Activated B cell treated with CpG ODN at 0.5 μM for 24 hours (primary cell): ENCODE data around the gene SLF1. TPM values are rescaled to one million over a fixed set of nuclear protein-coding genes. Genes with fewer than 3 reads are reported as not detected.

Source experiments
- ATAC-seq: fragments of 200-7000 bp; cut with Tn5 transposase; one replicate; pipeline ENCODE4 v1.10.0; 2021; ENCODE audit warnings: low read depth, mild to moderate bottlenecking, moderate library complexity
- CTCF ChIA-PET: fragments of 350-600 bp; sonication (Branson Sonifier 250); formaldehyde crosslinking; loops from one replicate; lab custom pipeline; 2021; ENCODE audit warnings: antibody characterized with exemption; lab: Charles Lee
- POLR2A ChIA-PET: fragments of 350-600 bp; sonication (Branson Sonifier 250); formaldehyde crosslinking; loops from one replicate; lab custom pipeline; 2021; ENCODE audit warnings: antibody characterized with exemption; lab: Charles Lee
- DNase-seq: peaks from one replicate; pipeline ENCODE4 v3.0.0; 2022
- H3K27ac Mint-ChIP-seq: one replicate; pipeline ENCODE4 v1.8.0; 2020; ENCODE audit warnings: mixed read lengths
- H3K27me3 Mint-ChIP-seq: one replicate; pipeline ENCODE4 v1.8.0; 2021; ENCODE audit warnings: mixed read lengths
- H3K36me3 Mint-ChIP-seq: one replicate; pipeline ENCODE4 v1.8.0; 2021; ENCODE audit warnings: low read depth, mixed read lengths
- H3K4me1 Mint-ChIP-seq: one replicate; pipeline ENCODE4 v1.8.0; 2021; ENCODE audit warnings: mixed read lengths
- H3K4me3 Mint-ChIP-seq: one replicate; pipeline ENCODE4 v1.8.0; 2020; ENCODE audit warnings: mild to moderate bottlenecking, mixed read lengths
- H3K9me3 Mint-ChIP-seq: one replicate; pipeline ENCODE4 v1.8.0; 2020; ENCODE audit warnings: mixed read lengths
- CTCF ChIP-seq: fragments of 200-600 bp; IDR thresholded peaks from one replicate; pipeline ENCODE4 v1.8.0; 2022; ENCODE audit warnings: antibody characterized with exemption, mild to moderate bottlenecking
- intact Hi-C: fragments of 100-400 bp; cut with micrococcal nuclease; formaldehyde crosslinking; loops from one replicate; pipeline ENCODE4 v1.15.1; 2024
- total RNA-seq: library from RNA; stranded (reverse); gene quantifications from 2 replicates; pipeline ENCODE4 v1.2.3, GENCODE V29; 2022

The SLF1 gene
- total RNA-seq, 1 donor from 2014 or later: 12.0 TPM

GRCh38 chr5:94702729-94703128 is 84.3 kb downstream of the SLF1 start:
- Mint-ChIP-seq H3K27ac (no peak overlapping the region), H3K36me3 (peaks cover 7% of the 10 kb centered on the region), H3K4me3 (no peak overlapping the region), H3K4me1 (peaks cover 10% of the 10 kb centered on the region), H3K9me3 (no peaks in the 10 kb centered on the region), H3K27me3 (no peaks in the 10 kb centered on the region)
- no peak for DNase-seq
- intact Hi-C loops: no loop called here
- ATAC-seq: no peak
- TF ChIP-seq CTCF: no peak
- ChIA-PET CTCF (no interaction called here), POLR2A (no interaction called here)

- no peak overlapping the region for H3K4me3 Mint-ChIP-seq
- no peaks in the 10 kb centered on the region for H3K27me3 Mint-ChIP-seq
- DNase-seq: no peak
- H3K36me3 Mint-ChIP-seq: peaks cover 14% of the 10 kb centered on the region
- H3K27ac Mint-ChIP-seq: no peak overlapping the region
- no peaks in the 10 kb centered on the region for H3K9me3 Mint-ChIP-seq
- intact Hi-C loops: no loop called here
- H3K4me1 Mint-ChIP-seq: peaks cover 10% of the 10 kb centered on the region
- POLR2A ChIA-PET: no interaction called here
- CTCF ChIA-PET: no interaction called here
- TF ChIP-seq CTCF: no peak
- no peak for ATAC-seq
These were observed 87.0 kb downstream of the SLF1 start for GRCh38 chr5:94705427-94705826.

GRCh38 chr5:94707359-94707758 is 88.9 kb downstream of the SLF1 start:
- intact Hi-C loops: no loop called here
- Mint-ChIP-seq H3K4me3 (no peak overlapping the region), H3K36me3 (peaks cover 17% of the 10 kb centered on the region), H3K4me1 (peaks cover 7% of the 10 kb centered on the region), H3K27me3 (no peaks in the 10 kb centered on the region), H3K9me3 (no peaks in the 10 kb centered on the region), H3K27ac (no peak overlapping the region)
- ChIA-PET CTCF (no interaction called here), POLR2A (no interaction called here)
- ATAC-seq (no peak), DNase-seq (no peak)
- TF ChIP-seq CTCF: no peak

- Mint-ChIP-seq H3K27ac (no peak overlapping the region), H3K9me3 (no peaks in the 10 kb centered on the region), H3K36me3 (peaks cover 27% of the 10 kb centered on the region), H3K4me3 (no peak overlapping the region), H3K4me1 (no peaks in the 10 kb centered on the region), H3K27me3 (no peaks in the 10 kb centered on the region)
- TF ChIP-seq CTCF: no peak
- POLR2A ChIA-PET: no interaction called here
- ATAC-seq: no peak
- intact Hi-C loops: no loop called here
- CTCF ChIA-PET: no interaction called here
- no peak for DNase-seq
These were observed 90.8 kb downstream of the SLF1 start for GRCh38 chr5:94709277-94709676.

GRCh38 chr5:94711785-94712184 is 93.3 kb downstream of the SLF1 start:
- CTCF ChIA-PET: no interaction called here
- DNase-seq: no peak
- no peak for TF ChIP-seq CTCF
- H3K4me3 Mint-ChIP-seq: no peak overlapping the region
- intact Hi-C loops: no loop called here
- H3K27me3 Mint-ChIP-seq: no peaks in the 10 kb centered on the region
- no peak for ATAC-seq
- no peaks in the 10 kb centered on the region for H3K4me1 Mint-ChIP-seq
- H3K27ac Mint-ChIP-seq: no peak overlapping the region
- POLR2A ChIA-PET: no interaction called here
- peaks cover 27% of the 10 kb centered on the region for H3K36me3 Mint-ChIP-seq
- H3K9me3 Mint-ChIP-seq: no peaks in the 10 kb centered on the region
